Esophagus muscularis mucosa (tissue), 4 donors: ENCODE data around the gene TBC1D17. TPM values are rescaled to one million over a fixed set of nuclear protein-coding genes. Genes with fewer than 3 reads are reported as not detected.

Source experiments
- DNase-seq: peaks from one replicate; pipeline ENCODE4 v3.0.0-alpha.2; 2017; ENCODE audit errors: extremely low spot score
- H3K27ac ChIP-seq, 4 donors: fragments of 200-600 bp; sonication (generic); replicated peaks in 1 of 4; 1 replicate in 3 of 4; 2 replicates in 1 of 4; pipeline ENCODE4 v1.5.1; 2016 to 2019; ENCODE audit warnings: mild to moderate bottlenecking in 1 of 4
- H3K27me3 ChIP-seq, 4 donors: fragments of 200-600 bp; sonication (generic); one replicate each; pipeline versions ENCODE4 v1.5.1 to v1.6.0; 2016 to 2019
- H3K36me3 ChIP-seq, 4 donors: fragments of 200-600 bp; sonication (generic); one replicate each; pipeline ENCODE4 v1.5.1; 2016 to 2019
- H3K4me1 ChIP-seq, 4 donors: fragments of 200-600 bp; sonication (generic); one replicate each; pipeline ENCODE4 v1.5.1; 2016 to 2019
- H3K4me3 ChIP-seq, 4 donors: fragments of 200-600 bp; sonication (generic); 1 replicate in 2 of 4; 2 replicates in 2 of 4; pipeline ENCODE4 v1.5.1; 2016 to 2019; ENCODE audit warnings: mild to moderate bottlenecking in 4 of 4, moderate library complexity in 1 of 4
- H3K9me3 ChIP-seq, 4 donors: fragments of 200-600 bp; sonication (generic); 1 replicate in 3 of 4; 2 replicates in 1 of 4; pipeline ENCODE4 v1.5.1; 2016 to 2019
- EP300 ChIP-seq: sonication (generic); formaldehyde crosslinking; IDR thresholded peaks from one replicate; pipeline ENCODE4 v1.6.1; 2017; ENCODE audit warnings: antibody characterized with exemption
- POLR2A ChIP-seq: fragments of 450-650 bp; IDR thresholded peaks from one replicate; pipeline ENCODE4 v1.6.1; 2017; ENCODE audit warnings: antibody characterized with exemption, moderate library complexity, mild to moderate bottlenecking, low read depth
- POLR2AphosphoS5 ChIP-seq, 2 donors: sonication (generic); formaldehyde crosslinking; IDR thresholded peaks; one replicate each; pipeline ENCODE4 v1.6.1; 2017; ENCODE audit warnings: antibody characterized with exemption in 2 of 2
- WGBS: methylation state at CpG from one replicate; pipeline ENCODE4 v1.1.5; 2018; 5-methylcytosine and 5-hydroxymethylcytosine counted together
- intact Hi-C: fragments of 100-400 bp; cut with DNase I; formaldehyde crosslinking; loops from one replicate; pipeline ENCODE4 v1.15.1; 2023
- total RNA-seq, 4 donors: library from RNA; depleted of rRNA; stranded (reverse); fragments of >200 nt; gene quantifications; one replicate each; pipeline versions ENCODE4 v1.1.0 to v1.2.1, GENCODE V29; 2016
- TF ChIP-seq, protein P1 (sequence below), 3 experiments: fragments of 200-600 bp in 2 of 3; fragments of 450-650 bp in 1 of 3; sonication (generic) in 2 of 3; IDR thresholded peaks; one replicate each; pipeline ENCODE4 v1.5.1; 2017 to 2019; ENCODE audit warnings: antibody characterized with exemption in 3 of 3, mild to moderate bottlenecking in 2 of 3, moderate library complexity in 1 of 3

Gene TBC1D17
- total RNA-seq, 4 donors from 2014 or later = 35.1 to 60.9 (median 44.0) TPM

DNA sequence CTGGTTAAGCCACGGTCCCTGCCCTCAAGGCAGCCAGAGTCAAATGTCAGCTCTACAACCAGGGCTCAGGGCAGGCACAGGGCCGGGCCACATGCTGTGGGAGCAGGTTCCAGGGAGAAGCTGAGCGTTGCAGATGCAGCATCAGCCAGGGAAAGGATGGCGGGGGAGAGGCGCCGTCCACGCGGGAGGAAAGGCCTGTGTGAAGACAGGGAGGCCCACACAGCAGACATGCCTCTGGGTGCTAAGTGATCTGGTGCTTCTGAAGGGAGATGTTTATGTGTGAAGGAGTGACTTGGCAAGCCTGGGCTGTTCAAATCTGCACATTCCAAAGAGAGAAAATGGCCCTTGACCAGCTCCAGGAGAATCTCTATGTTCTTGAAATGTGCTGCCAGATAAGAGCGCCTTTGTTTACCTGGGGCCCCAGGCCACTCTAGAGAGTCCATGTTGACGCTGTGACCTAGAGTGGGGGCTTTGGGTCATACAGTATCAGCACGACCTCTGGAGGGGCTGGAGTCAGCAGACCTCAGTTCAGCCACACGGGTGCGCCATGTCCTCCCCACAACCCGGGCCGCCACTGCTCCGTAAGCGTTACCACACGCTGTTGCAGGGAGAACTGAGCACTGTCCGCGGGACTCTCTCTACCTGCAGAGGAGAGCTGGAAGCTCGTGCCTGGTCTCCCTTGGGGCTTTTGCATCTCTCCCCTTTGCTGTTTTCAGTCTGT is 35.6 kb downstream of the TBC1D17 start:
- TF ChIP-seq POLR2AphosphoS5 (IDR thresholded peaks at IDR 0.05) (no peak), EP300 (no peak), POLR2A (no peak)
- TF ChIP-seq, protein P1, sequence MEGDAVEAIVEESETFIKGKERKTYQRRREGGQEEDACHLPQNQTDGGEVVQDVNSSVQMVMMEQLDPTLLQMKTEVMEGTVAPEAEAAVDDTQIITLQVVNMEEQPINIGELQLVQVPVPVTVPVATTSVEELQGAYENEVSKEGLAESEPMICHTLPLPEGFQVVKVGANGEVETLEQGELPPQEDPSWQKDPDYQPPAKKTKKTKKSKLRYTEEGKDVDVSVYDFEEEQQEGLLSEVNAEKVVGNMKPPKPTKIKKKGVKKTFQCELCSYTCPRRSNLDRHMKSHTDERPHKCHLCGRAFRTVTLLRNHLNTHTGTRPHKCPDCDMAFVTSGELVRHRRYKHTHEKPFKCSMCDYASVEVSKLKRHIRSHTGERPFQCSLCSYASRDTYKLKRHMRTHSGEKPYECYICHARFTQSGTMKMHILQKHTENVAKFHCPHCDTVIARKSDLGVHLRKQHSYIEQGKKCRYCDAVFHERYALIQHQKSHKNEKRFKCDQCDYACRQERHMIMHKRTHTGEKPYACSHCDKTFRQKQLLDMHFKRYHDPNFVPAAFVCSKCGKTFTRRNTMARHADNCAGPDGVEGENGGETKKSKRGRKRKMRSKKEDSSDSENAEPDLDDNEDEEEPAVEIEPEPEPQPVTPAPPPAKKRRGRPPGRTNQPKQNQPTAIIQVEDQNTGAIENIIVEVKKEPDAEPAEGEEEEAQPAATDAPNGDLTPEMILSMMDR (IDR thresholded peaks at IDR 0.05) = no peak
- H3K4me1 ChIP-seq = peaks cover 0 to 27% (median 24%) of the 10 kb centered on the region in 4 donors
- WGBS = 77% methylated on average over 20 of the region's 21 CpGs
- no peaks in the 10 kb centered on the region for H3K27me3 ChIP-seq
- H3K36me3 ChIP-seq = peaks cover 11 to 82% (median 65%) of the 10 kb centered on the region in 4 donors
- H3K27ac ChIP-seq = peak overlapping the region in 2 of 4 donors; percentile 46 to 62
- H3K9me3 ChIP-seq = no peaks in the 10 kb centered on the region
- H3K4me3 ChIP-seq = no peak overlapping the region
- intact Hi-C loops = no loop called here
- DNase-seq = no peak

DNA sequence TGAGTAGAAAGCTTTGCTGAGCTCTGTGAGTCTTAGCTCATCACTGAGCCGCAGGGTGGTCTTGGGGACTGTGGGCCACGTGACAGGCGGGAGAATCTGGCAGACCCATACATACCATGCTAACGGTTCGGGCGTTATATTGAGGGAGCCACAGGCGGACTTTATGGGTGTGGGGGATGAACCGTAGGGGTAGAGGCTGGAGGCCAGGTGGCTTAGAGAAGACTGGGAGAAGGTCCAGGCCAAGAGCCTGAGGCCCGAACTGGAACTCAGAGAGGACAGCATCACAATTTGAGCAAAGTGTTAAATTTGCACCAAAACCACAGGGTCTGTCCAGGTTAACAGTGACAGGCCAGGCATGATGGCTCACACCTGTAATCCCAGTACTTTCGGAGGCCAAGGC is 36.2 kb downstream of the TBC1D17 start:
- peaks cover 8 to 81% (median 63%) of the 10 kb centered on the region in 4 donors for H3K36me3 ChIP-seq
- WGBS = 89% methylated on average over 10 of the region's 10 CpGs
- no peak overlapping the region for H3K4me3 ChIP-seq
- intact Hi-C loops = no loop called here
- H3K4me1 ChIP-seq = peaks cover 0 to 27% (median 24%) of the 10 kb centered on the region in 4 donors
- TF ChIP-seq POLR2AphosphoS5 (IDR thresholded peaks at IDR 0.05) = no peak
- TF ChIP-seq, protein P1 (IDR thresholded peaks at IDR 0.05) = no peak
- H3K9me3 ChIP-seq = no peaks in the 10 kb centered on the region
- no peaks in the 10 kb centered on the region for H3K27me3 ChIP-seq
- H3K27ac ChIP-seq = no peak overlapping the region
- no peak for DNase-seq

DNA sequence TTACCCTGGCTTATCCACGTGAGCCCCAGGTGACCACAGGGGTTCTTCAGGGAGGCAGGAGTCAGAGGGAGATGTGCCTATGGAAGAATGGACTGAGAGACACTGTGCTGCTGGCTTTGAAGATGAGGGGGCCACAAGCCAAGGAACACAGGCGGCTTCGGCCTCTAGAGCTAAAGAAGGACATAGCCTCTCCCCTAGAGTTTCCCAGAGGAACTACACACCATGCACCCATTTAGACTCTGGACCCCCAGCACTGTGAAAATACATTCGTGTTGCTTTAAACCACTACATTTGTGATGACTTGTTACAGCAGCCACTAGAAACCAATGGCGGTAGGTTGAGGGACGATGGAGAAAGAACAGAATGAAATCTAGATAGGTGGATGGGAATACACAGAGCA is 37.8 kb downstream of the TBC1D17 start:
- TF ChIP-seq POLR2AphosphoS5 (IDR thresholded peaks at IDR 0.05) = no peak
- no peak for TF ChIP-seq POLR2A
- TF ChIP-seq EP300 = no peak
- TF ChIP-seq, protein P1 (IDR thresholded peaks at IDR 0.05) = no peak
- intact Hi-C loops = no loop called here
- DNase-seq = no peak
- no peaks in the 10 kb centered on the region for H3K9me3 ChIP-seq
- no peaks in the 10 kb centered on the region for H3K27me3 ChIP-seq
- no peak overlapping the region for H3K27ac ChIP-seq
- WGBS = 97% methylated on average over 6 of the region's 6 CpGs
- H3K4me1 ChIP-seq = peaks cover 0 to 26% (median 22%) of the 10 kb centered on the region in 4 donors
- no peak overlapping the region for H3K4me3 ChIP-seq
- H3K36me3 ChIP-seq = peaks cover 4 to 69% (median 52%) of the 10 kb centered on the region in 4 donors

DNA sequence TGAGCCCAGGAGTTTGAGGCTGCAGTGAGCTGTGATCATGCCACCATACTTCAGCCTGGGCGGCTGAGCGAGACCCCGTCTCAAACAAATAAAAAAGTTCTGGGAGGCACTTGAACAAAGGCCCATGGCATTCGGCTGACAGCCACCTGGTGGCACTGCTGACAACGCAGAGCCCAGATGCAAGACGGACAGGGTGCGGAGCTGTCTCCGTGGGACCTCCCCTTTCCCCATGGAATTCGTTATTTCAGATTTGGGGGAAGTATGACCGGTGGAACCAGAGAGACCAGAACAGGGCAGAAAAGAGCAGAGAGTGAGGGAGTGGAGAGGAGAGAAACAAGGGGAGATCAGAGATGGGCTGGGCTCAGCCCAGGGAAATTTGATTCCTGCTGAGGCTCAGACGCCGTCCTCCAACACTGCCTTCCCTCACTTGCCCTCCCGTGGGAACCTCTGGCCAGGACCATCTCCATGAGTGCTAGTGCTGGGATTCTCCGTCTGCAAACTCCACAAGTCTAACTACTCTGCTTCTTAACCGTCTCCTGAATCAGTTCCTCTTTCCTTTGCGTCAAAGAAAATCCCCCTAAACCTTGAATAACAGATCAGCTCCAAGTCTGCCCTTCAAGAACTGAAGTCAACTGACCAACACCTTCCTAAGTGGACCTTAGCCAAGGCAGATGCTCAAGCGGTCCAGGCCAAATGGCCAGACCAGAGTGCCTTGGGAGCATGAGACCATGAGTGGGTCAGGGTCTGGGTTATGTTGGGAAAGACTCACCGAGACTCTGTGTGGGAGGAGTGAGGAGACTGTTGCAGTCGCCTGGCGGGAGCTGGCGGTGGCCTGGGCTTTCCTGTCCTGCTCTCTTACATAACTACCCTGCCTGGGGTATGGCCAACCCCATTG is 39.6 kb downstream of the TBC1D17 start:
- no peak overlapping the region for H3K4me3 ChIP-seq
- intact Hi-C loops = no loop called here
- 81% methylated on average over 15 of the region's 21 CpGs for WGBS
- H3K9me3 ChIP-seq = no peaks in the 10 kb centered on the region
- peaks cover 4 to 78% (median 61%) of the 10 kb centered on the region in 4 donors for H3K36me3 ChIP-seq
- peaks cover 0 to 14% (median 10%) of the 10 kb centered on the region in 4 donors for H3K4me1 ChIP-seq
- H3K27ac ChIP-seq = no peak overlapping the region
- no peaks in the 10 kb centered on the region for H3K27me3 ChIP-seq
- no peak for DNase-seq
- TF ChIP-seq EP300 = no peak
- TF ChIP-seq POLR2AphosphoS5 (IDR thresholded peaks at IDR 0.05) = no peak
- TF ChIP-seq, protein P1 (IDR thresholded peaks at IDR 0.05) = no peak
